ENCODE measurements around the gene HDAC9. TPM values are rescaled to one million over a fixed set of nuclear protein-coding genes. Genes with fewer than 3 reads are reported as not detected.

Gene HDAC9
- total and polyA plus RNA-seq, 2 of the 13 experiments (the other 11 are each of a cell fraction or from before 2014, with no cell fraction given): 0.05 to 0.07 TPM

GRCh38 chr7:18685971-18686370 is 190.4 kb downstream of the HDAC9 start (continued):
- TF ChIP-seq ZNF484 (CRISPR knock-in tag; IDR thresholded peaks at IDR 0.05; ENCODE audit: borderline replicate concordance, low read depth) (no peak), NR2F6 (IDR thresholded peaks at IDR 0.05) (no peak), NR2F6 (CRISPR knock-in tag; IDR thresholded peaks at IDR 0.05) (no peak), ARNT (IDR thresholded peaks at IDR 0.05) (no peak), REST (IDR thresholded peaks at IDR 0.05; ENCODE audit: borderline replicate concordance in 1 of 2, low read depth in 1 of 2, low read length in 2 of 2) (no peak), CREB1 (IDR thresholded peaks at IDR 0.05) (no peak), CREB1 (CRISPR knock-in tag; IDR thresholded peaks at IDR 0.05) (no peak)
- TF ChIP-seq, protein P1, sequence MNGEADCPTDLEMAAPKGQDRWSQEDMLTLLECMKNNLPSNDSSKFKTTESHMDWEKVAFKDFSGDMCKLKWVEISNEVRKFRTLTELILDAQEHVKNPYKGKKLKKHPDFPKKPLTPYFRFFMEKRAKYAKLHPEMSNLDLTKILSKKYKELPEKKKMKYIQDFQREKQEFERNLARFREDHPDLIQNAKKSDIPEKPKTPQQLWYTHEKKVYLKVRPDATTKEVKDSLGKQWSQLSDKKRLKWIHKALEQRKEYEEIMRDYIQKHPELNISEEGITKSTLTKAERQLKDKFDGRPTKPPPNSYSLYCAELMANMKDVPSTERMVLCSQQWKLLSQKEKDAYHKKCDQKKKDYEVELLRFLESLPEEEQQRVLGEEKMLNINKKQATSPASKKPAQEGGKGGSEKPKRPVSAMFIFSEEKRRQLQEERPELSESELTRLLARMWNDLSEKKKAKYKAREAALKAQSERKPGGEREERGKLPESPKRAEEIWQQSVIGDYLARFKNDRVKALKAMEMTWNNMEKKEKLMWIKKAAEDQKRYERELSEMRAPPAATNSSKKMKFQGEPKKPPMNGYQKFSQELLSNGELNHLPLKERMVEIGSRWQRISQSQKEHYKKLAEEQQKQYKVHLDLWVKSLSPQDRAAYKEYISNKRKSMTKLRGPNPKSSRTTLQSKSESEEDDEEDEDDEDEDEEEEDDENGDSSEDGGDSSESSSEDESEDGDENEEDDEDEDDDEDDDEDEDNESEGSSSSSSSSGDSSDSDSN (CRISPR knock-in tag; IDR thresholded peaks at IDR 0.05): no peak

DNA sequence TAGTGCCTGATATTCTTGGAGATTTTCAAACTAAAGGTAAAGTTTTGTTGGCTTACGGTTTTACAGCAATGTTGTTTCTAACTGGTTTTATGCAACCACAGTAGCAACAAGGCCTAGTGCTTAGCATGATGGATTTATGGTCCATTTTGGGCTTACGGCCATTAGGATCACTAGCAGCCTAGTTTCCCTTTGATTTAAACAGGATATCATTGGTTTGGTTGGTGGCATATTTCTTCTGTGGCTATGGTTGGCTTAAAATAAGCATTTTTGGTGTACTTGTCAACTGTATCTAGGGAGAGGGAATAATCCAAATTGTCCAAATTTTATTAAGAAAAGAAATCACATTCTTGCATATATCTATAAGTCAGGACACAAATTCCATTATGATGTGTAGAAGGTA is 194.0 kb downstream of the HDAC9 start:
- H3K4me3 ChIP-seq (replicated peaks in 1 of 3; ENCODE audit: insufficient read depth in 1 of 3, low read depth in 2 of 3, low read length in 3 of 3): no peak overlapping the region
- FAIRE-seq (no peak), ATAC-seq (no peak), DNase-seq (ENCODE audit: low spot score) (no peak)
- H3K27me3 ChIP-seq (ENCODE audit: control insufficient read depth in 1 of 2, insufficient read depth in 2 of 2, low read length in 2 of 2): no peaks in the 10 kb centered on the region
- CTCF ChIA-PET (ENCODE audit: low intra/inter-chr PET ratio, low total read pairs): no interaction called here
- BruUV-seq (replicated peaks): no TSS peak
- no peak for TF ChIP-seq EEA1 (CRISPR knock-in tag; IDR thresholded peaks at IDR 0.05; ENCODE audit: borderline replicate concordance)
- TF ChIP-seq MYNN (CRISPR knock-in tag; IDR thresholded peaks at IDR 0.05; ENCODE audit: low read depth): no peak
- H2AFZ ChIP-seq (ENCODE audit: low read length): no peak overlapping the region
- H3K27ac ChIP-seq (ENCODE audit: extremely low read length, insufficient read depth, low read length): no peak overlapping the region
- H3K4me2 ChIP-seq (ENCODE audit: low read depth, low read length): no peak overlapping the region
- H3K9me3 ChIP-seq (ENCODE audit: low read length): peaks cover 5% of the 10 kb centered on the region; the same call in 1 of the 2 replicates
- no peaks in the 10 kb centered on the region for H3K79me2 ChIP-seq (ENCODE audit: insufficient read depth, low read length)
- in situ Hi-C loops (cut with HindIII; ENCODE audit: extremely low pct_ligation_motif_present, low pct_unique_long_range_greater_than_20kb) (no loop called here), intact Hi-C loops (cut with micrococcal nuclease; ENCODE audit: unreplicated experiment) (no loop called here)
- H3K36me3 ChIP-seq (replicated peaks in 1 of 2; ENCODE audit: control insufficient read depth in 1 of 2, insufficient read depth in 2 of 2, low read length in 2 of 2): no peaks in the 10 kb centered on the region
- no peaks in the 10 kb centered on the region for H3K4me1 ChIP-seq (ENCODE audit: insufficient read depth, low read length)
- WGBS (ENCODE audit: low lambda C conversion rate): 0% methylated on average over 2 of the region's 2 CpGs
- POLR2A ChIA-PET: no interaction called here
- no peak overlapping the region for H3K9ac ChIP-seq (ENCODE audit: insufficient read depth, low read depth, low read length)
- H4K20me1 ChIP-seq (ENCODE audit: insufficient read depth, low read length): no peaks in the 10 kb centered on the region
